SK-N-SH (cell line): ENCODE results near the gene CALCB. TPM values are rescaled to one million over a fixed set of nuclear protein-coding genes. Genes with fewer than 3 reads are reported as not detected.

ENCODE experiments used
- CTCF ChIA-PET: fragments of 300-600, 350-600 bp; formaldehyde crosslinking; extraction: SDS; loops from one replicate; lab custom pipeline; 2021; lab: Yijun Ruan, JAX
- POLR2A ChIA-PET: fragments of 350-600 bp; sonication (Branson Sonifier 250); formaldehyde crosslinking; extraction: SDS; loops from one replicate; lab custom pipeline; 2020; ENCODE audit warnings: antibody characterized with exemption, inconsistent platforms; lab: Yijun Ruan, JAX
- DNase-seq: peaks from one replicate; pipeline ENCODE4 v3.0.0; 2012
- H2AFZ ChIP-seq: fragments of 200-600 bp; sonication (generic); 2 replicates; pipeline ENCODE4 v1.8.1; 2016; ENCODE audit warnings: antibody characterized with exemption, mild to moderate bottlenecking, low read depth
- H3F3A ChIP-seq: fragments of 200-600 bp; sonication (generic); replicated peaks from 2 replicates; pipeline ENCODE3; 2016; ENCODE audit warnings: antibody characterized with exemption, mild to moderate bottlenecking; ENCODE audit not compliant: insufficient read depth
- H3K27ac ChIP-seq, 2 experiments: fragments of 200-500 bp in 1 of 2; fragments of 200-600 bp in 1 of 2; sonication (Bioruptor generic) in 1 of 2; sonication (generic), shearing (Covaris generic) in 1 of 2; 2 replicates each; pipeline versions ENCODE4 v1.5.1 to v1.6.1; 2014 to 2016; ENCODE audit warnings: low read depth in 2 of 2, inconsistent platforms in 1 of 2, low read length in 1 of 2, mild to moderate bottlenecking in 1 of 2, mixed read lengths in 1 of 2
- H3K27me3 ChIP-seq: fragments of 200-600 bp; sonication (generic), shearing (Covaris generic); 2 replicates; pipeline ENCODE4 v1.6.1; 2016; ENCODE audit warnings: mixed run types; ENCODE audit not compliant: insufficient read depth
- H3K36me3 ChIP-seq, 2 experiments: fragments of 200-500 bp in 1 of 2; fragments of 200-600 bp in 1 of 2; sonication (Bioruptor generic) in 1 of 2; sonication (generic) in 1 of 2; replicated peaks in 1 of 2; 2 replicates each; pipeline versions ENCODE3 to v1.5.1; 2014 to 2016; ENCODE audit warnings: low read length in 1 of 2, mild to moderate bottlenecking in 1 of 2; ENCODE audit not compliant: insufficient read depth in 2 of 2, control insufficient read depth in 1 of 2
- H3K4me1 ChIP-seq, 2 experiments: fragments of 200-500 bp in 1 of 2; fragments of 200-600 bp in 1 of 2; sonication (Bioruptor generic) in 1 of 2; sonication (generic), shearing (Covaris generic) in 1 of 2; 2 replicates each; pipeline versions ENCODE4 v1.5.1 to v1.6.1; 2014 to 2016; ENCODE audit warnings: low read depth in 1 of 2, low read length in 1 of 2, mixed run types in 1 of 2; ENCODE audit not compliant: insufficient read depth in 2 of 2, control insufficient read depth in 1 of 2
- H3K4me2 ChIP-seq: fragments of 200-600 bp; sonication (generic), shearing (Covaris generic); 2 replicates; pipeline ENCODE4 v1.6.1; 2017; ENCODE audit warnings: mixed run types
- H3K4me3 ChIP-seq, 2 experiments: fragments of 200-500 bp in 1 of 2; fragments of 200-600 bp in 1 of 2; sonication (Bioruptor generic) in 1 of 2; sonication (generic), shearing (Covaris generic) in 1 of 2; 2 replicates each; pipeline versions ENCODE4 v1.5.1 to v1.8.1; 2014 to 2016; ENCODE audit warnings: low read depth in 2 of 2, inconsistent platforms in 1 of 2, low read length in 1 of 2, mild to moderate bottlenecking in 1 of 2, mixed read lengths in 1 of 2, moderate library complexity in 1 of 2
- H3K79me2 ChIP-seq: fragments of 200-600 bp; sonication (generic); 2 replicates; pipeline ENCODE4 v1.8.1; 2017; ENCODE audit warnings: mild to moderate bottlenecking; ENCODE audit not compliant: insufficient read depth
- H3K9ac ChIP-seq: fragments of 200-600 bp; sonication (generic); 2 replicates; pipeline ENCODE4 v1.6.1; 2017; ENCODE audit warnings: mixed run types
- H3K9me2 ChIP-seq: fragments of 200-600 bp; sonication (generic); 2 replicates; pipeline ENCODE4 v1.6.1; 2017; ENCODE audit warnings: mixed run types
- H3K9me3 ChIP-seq: fragments of 200-600 bp; sonication (generic); 2 replicates; pipeline ENCODE4 v1.6.1; 2017; ENCODE audit warnings: mixed run types, mild to moderate bottlenecking, moderate library complexity
- H4K20me1 ChIP-seq: fragments of 200-600 bp; sonication (generic); 2 replicates; pipeline ENCODE4 v1.6.1; 2017; ENCODE audit warnings: mild to moderate bottlenecking, mixed run types; ENCODE audit not compliant: insufficient read depth
- CHD2 ChIP-seq: fragments of 150-350 bp; IDR thresholded peaks from 2 replicates; pipeline ENCODE4 v1.6.1; 2018; ENCODE audit warnings: low read length; ENCODE audit not compliant: partially characterized antibody
- EP300 ChIP-seq, 2 experiments: IDR thresholded peaks; 2 replicates each; pipeline versions ENCODE4 v1.4.0 to v1.6.1; 2012; ENCODE audit warnings: borderline replicate concordance in 1 of 2, low read depth in 1 of 2, low read length in 1 of 2
- FOSL2 ChIP-seq: IDR thresholded peaks from 2 replicates; pipeline ENCODE4 v1.4.0; 2012; ENCODE audit warnings: low read depth, mild to moderate bottlenecking, moderate library complexity, borderline replicate concordance
- FOXJ3 ChIP-seq: sonication (generic); formaldehyde crosslinking; IDR thresholded peaks from 2 replicates; pipeline ENCODE4 v1.5.1; 2020; ENCODE audit warnings: mild to moderate bottlenecking, missing genetic modification reagents
- FOXM1 ChIP-seq: IDR thresholded peaks from 2 replicates; pipeline ENCODE4 v1.4.0; 2012; ENCODE audit warnings: low read depth, mild to moderate bottlenecking
- GABPA ChIP-seq: IDR thresholded peaks from 2 replicates; pipeline ENCODE4 v1.4.0; 2012; ENCODE audit warnings: low read depth, mild to moderate bottlenecking
- GATA2 ChIP-seq: sonication (generic); formaldehyde crosslinking; IDR thresholded peaks from 2 replicates; pipeline ENCODE4 v1.5.0; 2020; ENCODE audit warnings: mild to moderate bottlenecking, missing genetic modification reagents
- IRF3 ChIP-seq: fragments of 150-350 bp; IDR thresholded peaks from 2 replicates; pipeline ENCODE4 v1.6.1; 2016; ENCODE audit warnings: mild to moderate bottlenecking, low read depth, low read length
- MXI1 ChIP-seq: IDR thresholded peaks from 2 replicates; pipeline ENCODE4 v1.6.1; 2012; ENCODE audit warnings: mild to moderate bottlenecking, low read depth, low read length, improper control_type of control experiment
- NFIC ChIP-seq: IDR thresholded peaks from 2 replicates; pipeline ENCODE4 v1.4.0; 2012; ENCODE audit warnings: borderline replicate concordance
- NRF1 ChIP-seq: IDR thresholded peaks from 2 replicates; pipeline ENCODE4 v1.6.1; 2012; ENCODE audit warnings: low read depth, mild to moderate bottlenecking, low read length
- PBX3 ChIP-seq: IDR thresholded peaks from 2 replicates; pipeline ENCODE4; 2012
- RAD21 ChIP-seq: IDR thresholded peaks from 2 replicates; pipeline ENCODE4 v1.6.1; 2012; ENCODE audit warnings: mild to moderate bottlenecking, low read length
- RCOR1 ChIP-seq: fragments of 150-350 bp; IDR thresholded peaks from 2 replicates; pipeline ENCODE4 v1.6.1; 2017; ENCODE audit warnings: antibody characterized with exemption, low read length
- RFX5 ChIP-seq: IDR thresholded peaks from 2 replicates; pipeline ENCODE4 v1.6.1; 2012; ENCODE audit warnings: mild to moderate bottlenecking, improper control_type of control experiment, low read length
- RXRA ChIP-seq: IDR thresholded peaks from 2 replicates; pipeline ENCODE4 v1.4.0; 2012; ENCODE audit warnings: low read depth, mild to moderate bottlenecking, borderline replicate concordance
- SIN3A ChIP-seq: IDR thresholded peaks from 2 replicates; pipeline ENCODE4 v1.6.1; 2012; ENCODE audit warnings: low read depth, mild to moderate bottlenecking, low read length, moderate library complexity, borderline replicate concordance
- SMC3 ChIP-seq: IDR thresholded peaks from 2 replicates; pipeline ENCODE4 v1.6.1; 2012; ENCODE audit warnings: low read depth, low read length, improper control_type of control experiment
- TAF1 ChIP-seq: IDR thresholded peaks from 2 replicates; pipeline ENCODE4 v1.6.1; 2012; ENCODE audit warnings: low read depth, mild to moderate bottlenecking, low read length, moderate library complexity, borderline replicate concordance
- TCF12 ChIP-seq: IDR thresholded peaks from 2 replicates; pipeline ENCODE4 v1.4.0; 2012
- ZBTB33 ChIP-seq: IDR thresholded peaks from 2 replicates; pipeline ENCODE4 v1.4.0; 2012; ENCODE audit warnings: low read depth, borderline replicate concordance
- WGBS: methylation state at CpG from one replicate; pipeline ENCODE4 v1.1.6; 2017; ENCODE audit warnings: low lambda C conversion rate; 5-methylcytosine and 5-hydroxymethylcytosine counted together
- polyA plus RNA-seq, 3 experiments: library from polyadenylated mRNA; depleted of rRNA; stranded (reverse); fragments of >200 nt; gene quantifications; 2 replicates each; pipeline ENCODE4 v1.2.3, GENCODE V29; 2012
- TF ChIP-seq, protein P1 (sequence below): IDR thresholded peaks from 2 replicates; pipeline ENCODE4 v1.4.0; 2012; ENCODE audit warnings: low read depth
- TF ChIP-seq, protein P2 (sequence below): IDR thresholded peaks from 2 replicates; pipeline ENCODE4 v1.4.0; 2012; ENCODE audit warnings: low read depth, borderline replicate concordance

Gene CALCB
- polyA plus RNA-seq, 1 of the 3 experiments (the other 2 are of a cell fraction), result 0.07 TPM

DNA sequence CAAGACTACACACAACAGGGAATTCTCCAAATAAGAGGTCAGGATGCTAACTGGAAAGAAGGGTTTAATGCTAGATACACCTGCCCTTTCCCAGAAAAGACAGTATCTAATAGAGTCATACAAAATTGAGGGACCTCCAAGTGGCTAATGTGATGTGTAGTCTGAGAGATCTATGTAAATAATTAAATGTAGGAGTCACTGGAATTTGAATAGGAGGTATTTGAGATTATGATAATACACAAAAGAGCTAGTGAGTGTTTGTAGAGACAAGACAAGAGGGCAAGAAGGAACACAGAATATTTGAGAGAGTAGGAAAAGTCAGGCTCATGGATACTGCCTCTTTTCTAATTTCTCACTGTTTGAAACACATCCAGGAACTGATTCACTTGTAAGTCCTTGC is 25.9 kb downstream of the CALCB start:
- Histone ChIP-seq H3K9ac (no peak overlapping the region), H3K27ac (no peak overlapping the region), H3K4me1 (no peaks in the 10 kb centered on the region), H3K27me3 (no peaks in the 10 kb centered on the region), H2AFZ (no peak overlapping the region), H3K79me2 (no peaks in the 10 kb centered on the region), H3K36me3 (no peaks in the 10 kb centered on the region), H4K20me1 (no peaks in the 10 kb centered on the region), H3K4me2 (no peak overlapping the region), H3K9me2 (no peaks in the 10 kb centered on the region), H3K4me3 (no peak overlapping the region), H3F3A (no peaks in the 10 kb centered on the region)
- POLR2A ChIA-PET, result no interaction called here
- no peak for DNase-seq
- CTCF ChIA-PET, result interaction anchor here (0.8 to 16.9 kb wide), 10 partner anchors 13 to 1514 kb away, joined by 3 to 282 read pairs (median 8); partner anchors contain the start of gene INSC
- TF ChIP-seq RAD21 (no peak), FOSL2 (no peak), NFIC (no peak), RCOR1 (no peak), CHD2 (no peak), EP300 (IDR thresholded peaks at IDR 0.05; ENCODE audit: borderline replicate concordance in 1 of 2, low read depth in 1 of 2, low read length in 1 of 2) (no peak), GABPA (no peak), FOXJ3 (no peak), TCF12 (no peak), PBX3 (no peak), NRF1 (no peak), FOXM1 (no peak)
- TF ChIP-seq, protein P1, sequence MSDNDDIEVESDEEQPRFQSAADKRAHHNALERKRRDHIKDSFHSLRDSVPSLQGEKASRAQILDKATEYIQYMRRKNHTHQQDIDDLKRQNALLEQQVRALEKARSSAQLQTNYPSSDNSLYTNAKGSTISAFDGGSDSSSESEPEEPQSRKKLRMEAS, result no peak
- TF ChIP-seq, all 33 proteins: peak for 0
- H3K9me3 ChIP-seq, result no peaks in the 10 kb centered on the region

DNA sequence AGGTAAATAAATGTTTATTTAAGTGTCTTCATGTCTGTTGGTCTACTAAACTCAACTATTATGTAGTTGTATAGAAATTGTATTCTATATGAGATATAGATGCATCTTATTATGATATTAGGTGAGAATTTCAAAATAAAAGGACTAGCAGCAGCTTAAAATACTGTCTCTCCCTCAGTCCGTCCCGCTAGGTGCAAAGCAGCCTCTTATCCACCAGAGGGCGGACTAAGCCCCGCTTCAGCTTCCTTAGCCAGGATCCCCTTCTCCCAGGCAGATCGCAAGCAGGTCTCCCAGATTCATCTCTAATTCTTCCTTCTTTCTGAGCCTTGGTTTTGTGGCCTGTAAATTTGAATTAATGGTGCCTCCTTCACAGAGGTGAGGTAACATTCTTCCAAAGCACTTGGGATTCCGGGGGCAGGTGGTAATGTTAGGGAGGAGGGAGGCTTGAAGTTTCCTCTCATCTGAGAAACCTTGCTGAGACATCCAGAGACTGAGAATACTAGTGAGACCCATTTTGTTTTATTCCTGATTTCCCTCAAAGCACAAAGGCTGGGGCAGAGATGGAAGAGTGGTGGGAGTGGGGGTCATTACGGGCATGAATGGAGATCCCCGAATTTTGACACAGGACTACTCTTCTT is 27.8 kb downstream of the CALCB start:
- WGBS, result 9% methylated on average over 8 of the region's 8 CpGs
- no peak overlapping the region for H2AFZ ChIP-seq
- POLR2A ChIA-PET, result no interaction called here
- TF ChIP-seq, protein P2, sequence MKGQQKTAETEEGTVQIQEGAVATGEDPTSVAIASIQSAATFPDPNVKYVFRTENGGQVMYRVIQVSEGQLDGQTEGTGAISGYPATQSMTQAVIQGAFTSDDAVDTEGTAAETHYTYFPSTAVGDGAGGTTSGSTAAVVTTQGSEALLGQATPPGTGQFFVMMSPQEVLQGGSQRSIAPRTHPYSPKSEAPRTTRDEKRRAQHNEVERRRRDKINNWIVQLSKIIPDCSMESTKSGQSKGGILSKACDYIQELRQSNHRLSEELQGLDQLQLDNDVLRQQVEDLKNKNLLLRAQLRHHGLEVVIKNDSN, result no peak
- no peak for TF ChIP-seq ZBTB33
- TF ChIP-seq TAF1, result no peak
- TF ChIP-seq NFIC, result no peak
- no peak for TF ChIP-seq RXRA
- no peak for TF ChIP-seq GATA2 (CRISPR knock-in tag)
- TF ChIP-seq FOXJ3, result no peak
- TF ChIP-seq RAD21, result peak; percentile 90
- no peak for TF ChIP-seq IRF3
- no peak for TF ChIP-seq SIN3A
- no peak for TF ChIP-seq FOSL2
- TF ChIP-seq, protein P1, result no peak
- TF ChIP-seq RFX5, result no peak
- TF ChIP-seq MXI1, result no peak
- peak; percentile 96 for TF ChIP-seq SMC3

More for the DNA sequence above, 27.8 kb downstream of the CALCB start:
- CTCF ChIA-PET, result interaction anchor here (0.5 to 16.9 kb wide), 49 partner anchors 10 to 1527 kb away, joined by 3 to 282 read pairs (median 5); partner anchors contain the start of gene INSC
- no peaks in the 10 kb centered on the region; a peak in 1 of 4 replicates for H3K4me1 ChIP-seq
- H3K79me2 ChIP-seq, result no peaks in the 10 kb centered on the region
- H3K27ac ChIP-seq, result no peak overlapping the region
- no peaks in the 10 kb centered on the region for H3F3A ChIP-seq
- no peak overlapping the region for H3K4me3 ChIP-seq
- no peaks in the 10 kb centered on the region for H4K20me1 ChIP-seq
- no peaks in the 10 kb centered on the region for H3K9me3 ChIP-seq
- H3K4me2 ChIP-seq, result no peak overlapping the region
- H3K9me2 ChIP-seq, result no peaks in the 10 kb centered on the region
- peak; percentile 73 for DNase-seq
- H3K27me3 ChIP-seq, result no peaks in the 10 kb centered on the region
- no peak overlapping the region for H3K9ac ChIP-seq
- no peaks in the 10 kb centered on the region for H3K36me3 ChIP-seq
